IMR-90 (cell line): Measurements from ENCODE around the gene MUC5AC. TPM values are rescaled to one million over a fixed set of nuclear protein-coding genes. Genes with fewer than 3 reads are reported as not detected.

Experiments used
- ATAC-seq: fragments of 200-7000 bp; cut with Tn5 transposase; 2 replicates; pipeline ENCODE4 v1.9.1; 2020; ENCODE audit warnings: low read depth, mild to moderate bottlenecking, moderate library complexity
- BruUV-seq: library from RNA; stranded (reverse); fragments of 400-500 nt; replicated peaks from 2 replicates; lab custom pipeline; 2021; lab: Mats Ljungman, UMichigan
- CTCF ChIA-PET: fragments of 300-600 bp; formaldehyde crosslinking; extraction: SDS; loops from one replicate; lab custom pipeline; 2021; ENCODE audit warnings: antibody characterized with exemption; lab: Yijun Ruan, JAX
- POLR2A ChIA-PET: fragments of 300-600 bp; sonication (Branson Sonifier 250); formaldehyde crosslinking; loops from one replicate; lab custom pipeline; 2022; ENCODE audit warnings: antibody characterized with exemption; ENCODE audit not compliant: unreplicated experiment; lab: Charles Lee
- DNase-seq: peaks from one replicate; pipeline ENCODE4 v3.0.0; 2013
- H2AFZ ChIP-seq: replicated peaks from 2 replicates; pipeline ENCODE3; 2013; ENCODE audit warnings: low read length, mild to moderate bottlenecking; ENCODE audit not compliant: poor library complexity
- H2AK5ac ChIP-seq: 2 replicates; pipeline ENCODE4 v1.6.1; 2013; ENCODE audit warnings: low read depth, low read length, inconsistent platforms
- H2AK9ac ChIP-seq: replicated peaks from 2 replicates; pipeline ENCODE3; 2013; ENCODE audit warnings: mild to moderate bottlenecking, low read depth, low read length, moderate library complexity; ENCODE audit not compliant: poor library complexity
- H2BK120ac ChIP-seq: 2 replicates; pipeline ENCODE4 v1.6.1; 2013; ENCODE audit warnings: low read depth, low read length, inconsistent platforms
- H2BK15ac ChIP-seq: 3 replicates; pipeline ENCODE4 v1.6.1; 2013; ENCODE audit warnings: low read depth, low read length, inconsistent platforms
- H2BK20ac ChIP-seq: 2 replicates; pipeline ENCODE4 v1.6.1; 2013; ENCODE audit warnings: low read depth, mild to moderate bottlenecking, inconsistent platforms, low read length, moderate library complexity
- H2BK5ac ChIP-seq: 2 replicates; pipeline ENCODE4 v1.6.1; 2013; ENCODE audit warnings: mild to moderate bottlenecking, low read depth, low read length, inconsistent platforms; ENCODE audit not compliant: poor library complexity, severe bottlenecking
- H3K14ac ChIP-seq: replicated peaks from 2 replicates; pipeline ENCODE4 v1.6.1; 2013; ENCODE audit warnings: low read depth, low read length, inconsistent platforms
- H3K18ac ChIP-seq: 2 replicates; pipeline ENCODE4 v1.6.1; 2013; ENCODE audit warnings: low read depth, low read length, control low read depth
- H3K23ac ChIP-seq: 2 replicates; pipeline ENCODE4 v1.6.1; 2013; ENCODE audit warnings: low read depth, low read length, inconsistent platforms
- H3K27ac ChIP-seq: 2 replicates; pipeline ENCODE4 v1.5.1; 2013; ENCODE audit warnings: mild to moderate bottlenecking, control low read depth, low read length; ENCODE audit not compliant: insufficient read depth
- H3K27me3 ChIP-seq: 2 replicates; pipeline ENCODE4 v1.6.1; 2013; ENCODE audit warnings: low read length; ENCODE audit not compliant: control insufficient read depth, insufficient read depth
- H3K36me3 ChIP-seq: 2 replicates; pipeline ENCODE4 v1.6.1; 2013; ENCODE audit warnings: low read length, mixed read lengths; ENCODE audit not compliant: control insufficient read depth, insufficient read depth
- H3K4ac ChIP-seq: 2 replicates; pipeline ENCODE4 v1.6.1; 2013; ENCODE audit warnings: low read depth, low read length, inconsistent platforms
- H3K4me1 ChIP-seq: 2 replicates; pipeline ENCODE4 v1.6.1; 2013; ENCODE audit warnings: low read length, mixed read lengths; ENCODE audit not compliant: control insufficient read depth, insufficient read depth
- H3K4me2 ChIP-seq: 2 replicates; pipeline ENCODE4 v1.6.1; 2013; ENCODE audit warnings: low read depth, mild to moderate bottlenecking, control low read depth, low read length, moderate library complexity
- H3K4me3 ChIP-seq: 2 replicates; pipeline ENCODE4 v1.5.1; 2013; ENCODE audit warnings: low read depth, mild to moderate bottlenecking, control low read depth, low read length, moderate library complexity; ENCODE audit not compliant: insufficient read depth
- H3K56ac ChIP-seq: 2 replicates; pipeline ENCODE4 v1.6.1; 2013; ENCODE audit warnings: low read length, inconsistent platforms; ENCODE audit not compliant: insufficient read depth; ENCODE audit errors: extremely low read depth
- H3K79me1 ChIP-seq, 2 experiments: 2 replicates each; pipeline ENCODE4 v1.6.1; 2013; ENCODE audit warnings: low read length in 2 of 2, inconsistent platforms in 1 of 2, low read depth in 1 of 2
- H3K9ac ChIP-seq: 2 replicates; pipeline ENCODE4 v1.6.1; 2013; ENCODE audit warnings: low read depth, low read length, control low read depth
- H3K9me1 ChIP-seq: 2 replicates; pipeline ENCODE4 v1.6.1; 2013; ENCODE audit warnings: low read length, inconsistent platforms; ENCODE audit not compliant: insufficient read depth
- H3K9me3 ChIP-seq: 2 replicates; pipeline ENCODE4 v1.6.1; 2013; ENCODE audit warnings: low read length; ENCODE audit not compliant: control insufficient read depth, insufficient read depth
- H4K20me1 ChIP-seq: 2 replicates; pipeline ENCODE4 v1.6.1; 2013; ENCODE audit warnings: low read length, inconsistent platforms; ENCODE audit not compliant: insufficient read depth
- H4K5ac ChIP-seq: 2 replicates; pipeline ENCODE4 v1.6.1; 2013; ENCODE audit warnings: mild to moderate bottlenecking, low read depth, low read length, control low read depth
- H4K8ac ChIP-seq, 2 experiments: 2 replicates each; pipeline ENCODE4 v1.6.1; 2013; ENCODE audit warnings: low read depth in 2 of 2, low read length in 2 of 2, control low read depth in 1 of 2, inconsistent platforms in 1 of 2
- H4K91ac ChIP-seq: 2 replicates; pipeline ENCODE4 v1.6.1; 2013; ENCODE audit warnings: low read depth, low read length, inconsistent platforms; ENCODE audit not compliant: insufficient read depth
- BHLHE40 ChIP-seq: fragments of 150-350 bp; IDR thresholded peaks from 2 replicates; pipeline ENCODE4 v1.6.1; 2016; ENCODE audit warnings: mild to moderate bottlenecking, low read depth, low read length
- CEBPB ChIP-seq: IDR thresholded peaks from 2 replicates; pipeline ENCODE4 v1.6.1; 2012; ENCODE audit warnings: low read depth, low read length, improper control_type of control experiment
- CHD1 ChIP-seq: IDR thresholded peaks from 2 replicates; pipeline ENCODE4 v1.6.1; 2012; ENCODE audit warnings: low read depth, low read length, improper control_type of control experiment
- CTCF ChIP-seq: conservative IDR thresholded peaks from 2 replicates; pipeline ENCODE4 v1.5.1; 2012; ENCODE audit warnings: mild to moderate bottlenecking, low read depth, low read length, improper control_type of control experiment
- FOS ChIP-seq: fragments of 150-350 bp; IDR thresholded peaks from 2 replicates; pipeline ENCODE4 v1.6.1; 2016; ENCODE audit warnings: low read depth, low read length
- MAFK ChIP-seq: IDR thresholded peaks from 2 replicates; pipeline ENCODE4 v1.6.1; 2012; ENCODE audit warnings: low read depth, low read length, improper control_type of control experiment
- MAZ ChIP-seq: IDR thresholded peaks from 2 replicates; pipeline ENCODE4 v1.6.1; 2012; ENCODE audit warnings: low read depth, mild to moderate bottlenecking, low read length, improper control_type of control experiment, moderate library complexity, borderline replicate concordance
- NFE2L2 ChIP-seq: fragments of 150-350 bp; IDR thresholded peaks from 2 replicates; pipeline ENCODE4 v1.6.1; 2016; ENCODE audit warnings: low read depth, mild to moderate bottlenecking, low read length
- POLR2A ChIP-seq: IDR thresholded peaks from 2 replicates; pipeline ENCODE4 v1.6.1; 2012; ENCODE audit warnings: mild to moderate bottlenecking, low read depth, low read length
- RAD21 ChIP-seq: IDR thresholded peaks from 2 replicates; pipeline ENCODE4 v1.6.1; 2012; ENCODE audit warnings: low read length, improper control_type of control experiment
- RCOR1 ChIP-seq: IDR thresholded peaks from 2 replicates; pipeline ENCODE4 v1.6.1; 2012; ENCODE audit warnings: mild to moderate bottlenecking, low read length, improper control_type of control experiment; ENCODE audit not compliant: insufficient replicate concordance
- RFX5 ChIP-seq: IDR thresholded peaks from 2 replicates; pipeline ENCODE4 v1.8.0; 2012; ENCODE audit warnings: low read depth, mild to moderate bottlenecking, low read length, moderate library complexity
- SMC3 ChIP-seq: fragments of 150-350 bp; IDR thresholded peaks from 2 replicates; pipeline ENCODE4 v1.6.1; 2016; ENCODE audit warnings: low read depth, mild to moderate bottlenecking, antibody characterized with exemption, low read length, moderate library complexity
- USF2 ChIP-seq: fragments of 150-350 bp; IDR thresholded peaks from 2 replicates; pipeline ENCODE4 v1.6.1; 2017; ENCODE audit warnings: mild to moderate bottlenecking, antibody characterized with exemption, low read length, low read depth
- WGBS, 2 experiments: methylation state at CpG; one replicate each; pipeline versions ENCODE4 v1.1.5 to v1.1.7; 2013; ENCODE audit warnings: missing lambda C conversion rate in 2 of 2; ENCODE audit not compliant: insufficient read length in 1 of 2; ENCODE audit errors: extremely low coverage in 2 of 2; 5-methylcytosine and 5-hydroxymethylcytosine counted together
- dilution Hi-C: fragments of 300-500 bp; cut with HindIII; formaldehyde crosslinking; loops from one replicate; pipeline ENCODE4 v1.14.3; 2018; ENCODE audit warnings: low sequenced_read_pairs; ENCODE audit not compliant: unreplicated experiment
- in situ Hi-C: fragments of 300-500 bp; cut with MboI; formaldehyde crosslinking; loops from 3 replicates; pipeline ENCODE4 v1.14.3; 2019; ENCODE audit warnings: low sequenced_read_pairs, inconsistent platforms, mixed read lengths
- intact Hi-C: fragments of 100-400 bp; cut with micrococcal nuclease; formaldehyde crosslinking; loops from 2 replicates; pipeline ENCODE4 v1.10.0; 2022
- polyA plus RNA-seq, 3 experiments: library from polyadenylated mRNA; depleted of rRNA; stranded (reverse); fragments of >200 nt; gene quantifications; 2 replicates each; pipeline ENCODE4 v1.2.3, GENCODE V29; 2012; ENCODE audit warnings: low replicate concordance in 1 of 3
- total RNA-seq: library from RNA; depleted of rRNA; stranded (reverse); fragments of >200 nt; gene quantifications from 2 replicates; pipeline ENCODE4 v1.2.3, GENCODE V29; 2012
- TF ChIP-seq, protein P1 (sequence below): fragments of 150-350 bp; IDR thresholded peaks from 2 replicates; pipeline ENCODE4 v1.6.1; 2016; ENCODE audit warnings: low read depth, mild to moderate bottlenecking, low read length, moderate library complexity, borderline replicate concordance

Gene MUC5AC
- total and polyA plus RNA-seq, 2 of the 4 experiments (the other 2 are of a cell fraction): 0.02 TPM; not detected in 1

GRCh38 chr11:1222491-1223345 is 65.0 kb downstream of the MUC5AC start, which contains the start of gene MUC5B:
TSS of gene MUC5B (plus strand) at chr11:1223066. CDS start at chr11:1223124, 58 bp downstream.
- in situ Hi-C loops: loop anchor here (25.0 kb wide), 1 partner anchor 290 kb away; no protein-coding TSS in a partner anchor
- dilution Hi-C loops: no loop called here
- WGBS, 2 experiments: 44% methylated on average over 7 of the region's 36 CpGs; no CpG with 5 or more reads in 1 of the 2 experiments
- no peak for TF ChIP-seq BHLHE40
- TF ChIP-seq RCOR1: no peak
- no peak for TF ChIP-seq FOS
- TF ChIP-seq, protein P1, sequence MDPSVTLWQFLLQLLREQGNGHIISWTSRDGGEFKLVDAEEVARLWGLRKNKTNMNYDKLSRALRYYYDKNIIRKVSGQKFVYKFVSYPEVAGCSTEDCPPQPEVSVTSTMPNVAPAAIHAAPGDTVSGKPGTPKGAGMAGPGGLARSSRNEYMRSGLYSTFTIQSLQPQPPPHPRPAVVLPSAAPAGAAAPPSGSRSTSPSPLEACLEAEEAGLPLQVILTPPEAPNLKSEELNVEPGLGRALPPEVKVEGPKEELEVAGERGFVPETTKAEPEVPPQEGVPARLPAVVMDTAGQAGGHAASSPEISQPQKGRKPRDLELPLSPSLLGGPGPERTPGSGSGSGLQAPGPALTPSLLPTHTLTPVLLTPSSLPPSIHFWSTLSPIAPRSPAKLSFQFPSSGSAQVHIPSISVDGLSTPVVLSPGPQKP: no peak
- no peak for TF ChIP-seq MAZ
- no peak for TF ChIP-seq CEBPB
- no peak for TF ChIP-seq POLR2A
- no peak for TF ChIP-seq USF2
- no peak for TF ChIP-seq NFE2L2
- TF ChIP-seq CHD1: no peak
- TF ChIP-seq SMC3: no peak
- no peak for TF ChIP-seq CTCF
- no peak for TF ChIP-seq RAD21
- TF ChIP-seq RFX5: no peak
- TF ChIP-seq MAFK: no peak

More at GRCh38 chr11:1222491-1223345, 65.0 kb downstream of the MUC5AC start, which contains the start of gene MUC5B:
- H3K4me2 ChIP-seq: no peak within 1 kb of the TSS
- no peak within 1 kb of the TSS for H3K9ac ChIP-seq
- no peak within 1 kb of the TSS for H3K14ac ChIP-seq
- DNase-seq: no peak
- intact Hi-C loops: no loop called here
- H3K36me3 ChIP-seq: no peaks in the 10 kb centered on the region
- CTCF ChIA-PET: no interaction called here
- no peak within 1 kb of the TSS for H2BK120ac ChIP-seq
- H3K4me1 ChIP-seq: no peaks in the 10 kb centered on the region
- no peak within 1 kb of the TSS for H3K27ac ChIP-seq
- H3K9me1 ChIP-seq: no peaks in the 10 kb centered on the region
- no peaks in the 10 kb centered on the region for H3K79me1 ChIP-seq
- POLR2A ChIA-PET: no interaction called here
- no peak within 1 kb of the TSS for H3K23ac ChIP-seq
- H2BK5ac ChIP-seq: no peak within 1 kb of the TSS
- no peak within 1 kb of the TSS for H2BK20ac ChIP-seq
- no peak within 1 kb of the TSS for H4K5ac ChIP-seq
- peaks cover 16% of the 10 kb centered on the region; the same call in 1 of the 2 replicates for H3K27me3 ChIP-seq
- H4K8ac ChIP-seq: no peak within 1 kb of the TSS
- no peak within 1 kb of the TSS for H2AK5ac ChIP-seq
- no peak for ATAC-seq
- no peaks in the 10 kb centered on the region for H3K9me3 ChIP-seq
- H3K18ac ChIP-seq: no peak within 1 kb of the TSS
- no TSS peak for BruUV-seq
- no peak within 1 kb of the TSS for H2BK15ac ChIP-seq
- no peak within 1 kb of the TSS for H2AK9ac ChIP-seq
- no peak within 1 kb of the TSS for H4K91ac ChIP-seq
- H3K56ac ChIP-seq: no peak within 1 kb of the TSS
- H3K4ac ChIP-seq: no peak within 1 kb of the TSS
- H2AFZ ChIP-seq: no peak within 1 kb of the TSS
- H3K4me3 ChIP-seq: no peak within 1 kb of the TSS
- no peaks in the 10 kb centered on the region for H4K20me1 ChIP-seq
